Smooth muscle cell (in vitro differentiated cells): ENCODE results near the gene ATP8A2. TPM values are rescaled to one million over a fixed set of nuclear protein-coding genes. Genes with fewer than 3 reads are reported as not detected.
A peak's percentile ranks its signal among the peaks of the same experiment; 100 is the strongest.

Source experiments
- DNase-seq: peaks from one replicate; lab custom pipeline; 2025; ENCODE audit not compliant: unreplicated experiment; lab: John Stamatoyannopoulos, UW
- H2AFZ ChIP-seq: fragments of 200-600 bp; sonication (generic); 2 replicates; pipeline ENCODE4 v1.6.0; 2016; ENCODE audit warnings: antibody characterized with exemption, low read depth, mild to moderate bottlenecking
- H3F3A ChIP-seq: fragments of 200-600 bp; sonication (generic); 2 replicates; pipeline ENCODE4 v1.6.0; 2017; ENCODE audit warnings: antibody characterized with exemption, low read depth
- H3K27ac ChIP-seq: fragments of 200-600 bp; sonication (generic); 2 replicates; pipeline ENCODE4 v1.5.1; 2016; ENCODE audit warnings: low read depth, mild to moderate bottlenecking
- H3K27me3 ChIP-seq: fragments of 200-600 bp; sonication (generic); 2 replicates; pipeline ENCODE4 v1.6.1; 2016; ENCODE audit warnings: low read depth, mild to moderate bottlenecking
- H3K36me3 ChIP-seq: fragments of 200-600 bp; sonication (generic); 2 replicates; pipeline ENCODE4 v1.5.1; 2016; ENCODE audit warnings: low read depth
- H3K4me1 ChIP-seq: fragments of 200-600 bp; sonication (generic); 2 replicates; pipeline ENCODE4 v1.5.1; 2016; ENCODE audit warnings: low read depth
- H3K4me2 ChIP-seq: fragments of 200-600 bp; sonication (generic); 2 replicates; pipeline ENCODE4 v1.6.0; 2016; ENCODE audit warnings: mild to moderate bottlenecking
- H3K4me3 ChIP-seq: fragments of 200-600 bp; sonication (generic); 2 replicates; pipeline ENCODE4 v1.5.1; 2016; ENCODE audit warnings: mild to moderate bottlenecking
- H3K79me2 ChIP-seq: fragments of 200-600 bp; sonication (generic); 2 replicates; pipeline ENCODE4 v1.6.0; 2016; ENCODE audit warnings: low read depth, mild to moderate bottlenecking
- H3K9ac ChIP-seq: fragments of 200-600 bp; sonication (generic); 2 replicates; pipeline ENCODE4 v1.6.0; 2016; ENCODE audit warnings: low read depth
- H3K9me3 ChIP-seq: fragments of 200-600 bp; sonication (generic); replicated peaks from 2 replicates; pipeline ENCODE4 v1.5.1; 2016; ENCODE audit warnings: low read depth
- H4K20me1 ChIP-seq: fragments of 200-600 bp; sonication (generic); 2 replicates; pipeline ENCODE4 v1.6.0; 2016; ENCODE audit warnings: low read depth
- CTCF ChIP-seq: fragments of 200-600 bp; sonication (generic); IDR thresholded peaks from 2 replicates; pipeline ENCODE4 v1.5.1; 2017; ENCODE audit warnings: borderline replicate concordance, mild to moderate bottlenecking, antibody characterized with exemption; ENCODE audit not compliant: insufficient read depth, poor library complexity, severe bottlenecking
- WGBS: methylation state at CpG from one replicate; pipeline ENCODE4 v1.1.7; 2016; ENCODE audit warnings: low lambda C conversion rate; 5-methylcytosine and 5-hydroxymethylcytosine counted together
- polyA plus RNA-seq: library from polyadenylated mRNA; unstranded; fragments of >200 nt; fragmentation: Nextera tagmentation; extraction: Ambion mirVana; gene quantifications from 2 replicates; pipeline ENCODE4 v1.2.1, GENCODE V29; 2016
- total RNA-seq: library from RNA; depleted of rRNA; stranded (reverse); fragments of >200 nt; gene quantifications from 2 replicates; pipeline ENCODE4 v1.2.3, GENCODE V29; 2014

The ATP8A2 gene
- total and polyA plus RNA-seq, 2 experiments from 2014 or later: under 0.01 to 0.06 TPM

GRCh38 chr13:25727810-25728209 lies 356.0 kb downstream of the ATP8A2 start:
- Histone ChIP-seq H3F3A (no peaks in the 10 kb centered on the region), H3K4me1 (peaks cover 12% of the 10 kb centered on the region), H2AFZ (no peak overlapping the region), H3K27ac (no peak overlapping the region), H4K20me1 (no peaks in the 10 kb centered on the region), H3K9me3 (no peaks in the 10 kb centered on the region), H3K36me3 (no peaks in the 10 kb centered on the region), H3K4me2 (no peak overlapping the region), H3K79me2 (no peaks in the 10 kb centered on the region), H3K27me3 (peaks cover 32% of the 10 kb centered on the region), H3K4me3 (no peak overlapping the region), H3K9ac (no peak overlapping the region)
- DNase-seq: no peak
- 85% methylated on average over 8 of the region's 8 CpGs for WGBS
- TF ChIP-seq CTCF: no peak

GRCh38 chr13:25729201-25729600 lies 357.4 kb downstream of the ATP8A2 start:
- Histone ChIP-seq H3F3A (no peaks in the 10 kb centered on the region), H3K4me3 (no peak overlapping the region), H3K9me3 (no peaks in the 10 kb centered on the region), H4K20me1 (no peaks in the 10 kb centered on the region), H3K4me1 (peaks cover 13% of the 10 kb centered on the region), H3K27ac (no peak overlapping the region), H3K79me2 (no peaks in the 10 kb centered on the region), H3K4me2 (no peak overlapping the region), H3K36me3 (no peaks in the 10 kb centered on the region), H3K27me3 (peaks cover 32% of the 10 kb centered on the region), H3K9ac (no peak overlapping the region), H2AFZ (no peak overlapping the region)
- WGBS: 84% methylated on average over 7 of the region's 7 CpGs
- no peak for DNase-seq
- TF ChIP-seq CTCF: no peak

- Histone ChIP-seq H3K27me3 (peaks cover 31% of the 10 kb centered on the region), H4K20me1 (no peaks in the 10 kb centered on the region), H3K9me3 (no peaks in the 10 kb centered on the region), H3K36me3 (no peaks in the 10 kb centered on the region), H3K4me2 (no peak overlapping the region), H3K79me2 (no peaks in the 10 kb centered on the region), H3K9ac (no peak overlapping the region), H3F3A (no peaks in the 10 kb centered on the region), H3K27ac (no peak overlapping the region), H3K4me3 (no peak overlapping the region), H2AFZ (no peak overlapping the region), H3K4me1 (peaks cover 13% of the 10 kb centered on the region)
- no peak for TF ChIP-seq CTCF
- WGBS: 65% methylated on average over 4 of the region's 4 CpGs
- no peak for DNase-seq
Observed at GRCh38 chr13:25731037-25731436, 359.3 kb downstream of the ATP8A2 start.

GRCh38 chr13:25731536-25731935 lies 359.8 kb downstream of the ATP8A2 start:
- TF ChIP-seq CTCF: no peak
- Histone ChIP-seq H3F3A (no peaks in the 10 kb centered on the region), H3K27me3 (peaks cover 26% of the 10 kb centered on the region), H3K79me2 (no peaks in the 10 kb centered on the region), H4K20me1 (no peaks in the 10 kb centered on the region), H3K36me3 (no peaks in the 10 kb centered on the region), H3K9ac (peak overlapping the region; percentile 13), H3K27ac (peak overlapping the region; percentile 75), H3K4me3 (no peak overlapping the region), H3K9me3 (no peaks in the 10 kb centered on the region), H3K4me1 (peaks cover 13% of the 10 kb centered on the region), H2AFZ (no peak overlapping the region), H3K4me2 (peak overlapping the region; percentile 49)
- WGBS: 91% methylated on average over 4 of the region's 4 CpGs
- DNase-seq: no peak
